Neural crest cell (in vitro differentiated cells): ENCODE measurements around the gene ANO4. TPM values are rescaled to one million over a fixed set of nuclear protein-coding genes. Genes with fewer than 3 reads are reported as not detected.

ENCODE experiments used
- DNase-seq: peaks from one replicate; pipeline ENCODE4 v3.0.0; 2021; ENCODE audit warnings: low read depth, mixed read lengths, low spot score
- H3K27ac Mint-ChIP-seq: one replicate; pipeline ENCODE4 v1.8.0; 2021; ENCODE audit warnings: mild to moderate bottlenecking, mixed read lengths; ENCODE audit not compliant: unreplicated experiment
- H3K27me3 Mint-ChIP-seq: 2 replicates; pipeline ENCODE4 v1.8.0; 2021; ENCODE audit warnings: low read depth, mild to moderate bottlenecking, mixed read lengths
- H3K36me3 Mint-ChIP-seq: 2 replicates; pipeline ENCODE4 v1.8.0; 2021; ENCODE audit warnings: low read depth, mild to moderate bottlenecking, mixed read lengths
- H3K4me1 Mint-ChIP-seq: 2 replicates; pipeline ENCODE4 v1.8.0; 2021; ENCODE audit warnings: mixed read lengths
- H3K4me3 Mint-ChIP-seq: one replicate; pipeline ENCODE4 v1.8.0; 2021; ENCODE audit warnings: mild to moderate bottlenecking, mixed read lengths
- H3K9me3 Mint-ChIP-seq: 2 replicates; pipeline ENCODE4 v1.8.0; 2021; ENCODE audit warnings: mixed read lengths
- CTCF ChIP-seq: fragments of 200-600 bp; sonication (generic); conservative IDR thresholded peaks from 2 replicates; pipeline ENCODE4 v1.5.0; 2021; ENCODE audit warnings: antibody characterized with exemption, mild to moderate bottlenecking
- total RNA-seq: library from RNA; stranded (reverse); gene quantifications from 2 replicates; pipeline ENCODE4 v1.2.1, GENCODE V29; 2021

ANO4 gene
- total RNA-seq, 1 donor from 2014 or later: 0.61 TPM

- H3K36me3 Mint-ChIP-seq: no peaks in the 10 kb centered on the region
- H3K4me3 Mint-ChIP-seq: no peak overlapping the region
- H3K4me1 Mint-ChIP-seq: peaks cover 5% of the 10 kb centered on the region
- no peak for TF ChIP-seq CTCF
- peaks cover 4% of the 10 kb centered on the region for H3K27me3 Mint-ChIP-seq
- peaks cover 3% of the 10 kb centered on the region for H3K9me3 Mint-ChIP-seq
- no peak for DNase-seq
- no peak overlapping the region for H3K27ac Mint-ChIP-seq
These were observed 80.6 kb downstream of the ANO4 start for GRCh38 chr12:100875156-100875555.

GRCh38 chr12:100875771-100876170 lies 81.2 kb downstream of the ANO4 start:
- Mint-ChIP-seq H3K27me3 (peaks cover 4% of the 10 kb centered on the region), H3K4me3 (no peak overlapping the region), H3K27ac (no peak overlapping the region), H3K4me1 (peaks cover 5% of the 10 kb centered on the region), H3K36me3 (no peaks in the 10 kb centered on the region), H3K9me3 (peaks cover 3% of the 10 kb centered on the region)
- no peak for TF ChIP-seq CTCF
- DNase-seq: no peak

GRCh38 chr12:100877776-100878175 lies 83.2 kb downstream of the ANO4 start:
- Mint-ChIP-seq H3K36me3 (no peaks in the 10 kb centered on the region), H3K4me1 (peaks cover 5% of the 10 kb centered on the region), H3K27ac (no peak overlapping the region), H3K4me3 (no peak overlapping the region), H3K9me3 (peaks cover 3% of the 10 kb centered on the region), H3K27me3 (peaks cover 4% of the 10 kb centered on the region)
- no peak for DNase-seq
- TF ChIP-seq CTCF: peak; percentile 54

GRCh38 chr12:100895192-100895591 lies 100.6 kb downstream of the ANO4 start:
- TF ChIP-seq CTCF: no peak
- no peak overlapping the region for H3K4me3 Mint-ChIP-seq
- H3K9me3 Mint-ChIP-seq: no peaks in the 10 kb centered on the region
- H3K27me3 Mint-ChIP-seq: peaks cover 4% of the 10 kb centered on the region
- H3K27ac Mint-ChIP-seq: no peak overlapping the region
- H3K4me1 Mint-ChIP-seq: no peaks in the 10 kb centered on the region
- H3K36me3 Mint-ChIP-seq: no peaks in the 10 kb centered on the region
- no peak for DNase-seq

- no peak for TF ChIP-seq CTCF
- Mint-ChIP-seq H3K9me3 (no peaks in the 10 kb centered on the region), H3K27ac (no peak overlapping the region), H3K36me3 (no peaks in the 10 kb centered on the region), H3K27me3 (peaks cover 4% of the 10 kb centered on the region), H3K4me1 (no peaks in the 10 kb centered on the region), H3K4me3 (no peak overlapping the region)
- no peak for DNase-seq
These were observed 101.6 kb downstream of the ANO4 start for GRCh38 chr12:100896192-100896591.

- Mint-ChIP-seq H3K4me3 (no peak overlapping the region), H3K36me3 (no peaks in the 10 kb centered on the region), H3K27me3 (peaks cover 2% of the 10 kb centered on the region), H3K4me1 (no peaks in the 10 kb centered on the region), H3K27ac (no peak overlapping the region), H3K9me3 (no peaks in the 10 kb centered on the region)
- TF ChIP-seq CTCF: no peak
- no peak for DNase-seq
These were observed 102.7 kb downstream of the ANO4 start for GRCh38 chr12:100897240-100897639.
